Sigmoid colon (tissue), 7 donors: Measurements from ENCODE around the gene RAB37. TPM values are rescaled to one million over a fixed set of nuclear protein-coding genes. Genes with fewer than 3 reads are reported as not detected.

ENCODE experiments used
- DNase-seq: peaks from one replicate; pipeline ENCODE4 v3.0.0-alpha.2; 2019
- H3K27ac ChIP-seq, 4 donors: fragments of 200-600 bp; sonication (generic); one replicate each; pipeline ENCODE4 v1.5.1; 2016 to 2019; ENCODE audit warnings: mild to moderate bottlenecking in 1 of 4
- H3K27me3 ChIP-seq, 3 donors: fragments of 200-600 bp; sonication (generic); one replicate each; pipeline ENCODE4 v1.5.1; 2019; ENCODE audit warnings: mild to moderate bottlenecking in 1 of 3
- H3K36me3 ChIP-seq, 4 donors: fragments of 200-600 bp; sonication (generic); one replicate each; pipeline ENCODE4 v1.5.1; 2016 to 2019
- H3K4me1 ChIP-seq, 4 donors: fragments of 200-600 bp; sonication (generic); one replicate each; pipeline ENCODE4 v1.5.1; 2017 to 2019
- H3K4me3 ChIP-seq, 4 donors: fragments of 200-600 bp; sonication (generic); one replicate each; pipeline ENCODE4 v1.5.1; 2017 to 2019; ENCODE audit warnings: mild to moderate bottlenecking in 2 of 4, moderate library complexity in 1 of 4
- H3K9me3 ChIP-seq, 4 donors: fragments of 200-600 bp in 3 of 4; sonication (generic) in 3 of 4; one replicate each; pipeline versions ENCODE4 v1.5.1 to v1.6.1; 2013 to 2019
- EP300 ChIP-seq, 4 donors: sonication (generic); formaldehyde crosslinking; IDR thresholded peaks; one replicate each; pipeline ENCODE4 v1.6.1; 2017; ENCODE audit warnings: antibody characterized with exemption in 4 of 4
- POLR2A ChIP-seq, 2 donors: fragments of 450-650 bp; IDR thresholded peaks; one replicate each; pipeline ENCODE4 v1.6.1; 2016; ENCODE audit warnings: antibody characterized with exemption in 2 of 2, mild to moderate bottlenecking in 2 of 2, moderate library complexity in 2 of 2
- POLR2AphosphoS5 ChIP-seq, 4 donors: sonication (generic); formaldehyde crosslinking; IDR thresholded peaks; one replicate each; pipeline ENCODE4 v1.6.1; 2017; ENCODE audit warnings: antibody characterized with exemption in 4 of 4
- WGBS, 2 donors: extraction: QIAGEN DNeasy Blood & Tissue Kit; methylation state at CpG; one replicate each; pipeline ENCODE4 v1.1.7; 2013; 5-methylcytosine and 5-hydroxymethylcytosine counted together
- intact Hi-C: fragments of 100-400 bp; cut with DNase I; formaldehyde crosslinking; loops from one replicate; pipeline ENCODE4 v1.15.1; 2023
- polyA plus RNA-seq, 3 donors: library from polyadenylated mRNA; stranded (reverse); fragments of 200-250 nt; gene quantifications; one replicate each; pipeline ENCODE4 v1.2.3, GENCODE V29; 2013
- total RNA-seq, 4 donors: library from RNA; depleted of rRNA; stranded (reverse); fragments of >200 nt; gene quantifications; one replicate each; pipeline ENCODE4 v1.1.0, GENCODE V29; 2016
- TF ChIP-seq, protein P1 (sequence below), 4 experiments: fragments of 450-650 bp in 3 of 4; fragments of 200-600 bp in 1 of 4; IDR thresholded peaks; one replicate each; pipeline ENCODE4 v1.5.1; 2016 to 2019; ENCODE audit warnings: antibody characterized with exemption in 4 of 4, mild to moderate bottlenecking in 3 of 4, moderate library complexity in 2 of 4
- donor health status: healthy with polysubstance abuse.
- donor health status: Bipolar disorder and iron deficiency.
- donor health status: healthy.

RAB37 gene
- total and polyA plus RNA-seq, 7 donors, result 0.54 to 28.8 (median 4.1) TPM

GRCh38 chr17:74759941-74760340 is 22.9 kb downstream of the RAB37 start:
- intact Hi-C loops, result no loop called here
- DNase-seq, result no peak
- H3K4me3 ChIP-seq, result no peak overlapping the region
- H3K36me3 ChIP-seq, result no peaks in the 10 kb centered on the region
- whole genome bisulfite sequencing, 2 donors, result 63 to 64% methylated on average over 10 of the region's 10 CpGs
- peak overlapping the region in 1 of 4 donors; percentile 23 for H3K27ac ChIP-seq
- no peaks in the 10 kb centered on the region for H3K27me3 ChIP-seq
- peaks cover 0 to 23% (median 19%) of the 10 kb centered on the region in 4 donors for H3K4me1 ChIP-seq
- H3K9me3 ChIP-seq, result no peaks in the 10 kb centered on the region
- no peak for TF ChIP-seq EP300 (IDR thresholded peaks at IDR 0.05)

GRCh38 chr17:74760404-74761105 is 23.5 kb downstream of the RAB37 start:
- TF ChIP-seq POLR2AphosphoS5 (IDR thresholded peaks at IDR 0.05) (no peak), POLR2A (IDR thresholded peaks at IDR 0.05) (no peak), EP300 (IDR thresholded peaks at IDR 0.05) (no peak)
- TF ChIP-seq, protein P1, sequence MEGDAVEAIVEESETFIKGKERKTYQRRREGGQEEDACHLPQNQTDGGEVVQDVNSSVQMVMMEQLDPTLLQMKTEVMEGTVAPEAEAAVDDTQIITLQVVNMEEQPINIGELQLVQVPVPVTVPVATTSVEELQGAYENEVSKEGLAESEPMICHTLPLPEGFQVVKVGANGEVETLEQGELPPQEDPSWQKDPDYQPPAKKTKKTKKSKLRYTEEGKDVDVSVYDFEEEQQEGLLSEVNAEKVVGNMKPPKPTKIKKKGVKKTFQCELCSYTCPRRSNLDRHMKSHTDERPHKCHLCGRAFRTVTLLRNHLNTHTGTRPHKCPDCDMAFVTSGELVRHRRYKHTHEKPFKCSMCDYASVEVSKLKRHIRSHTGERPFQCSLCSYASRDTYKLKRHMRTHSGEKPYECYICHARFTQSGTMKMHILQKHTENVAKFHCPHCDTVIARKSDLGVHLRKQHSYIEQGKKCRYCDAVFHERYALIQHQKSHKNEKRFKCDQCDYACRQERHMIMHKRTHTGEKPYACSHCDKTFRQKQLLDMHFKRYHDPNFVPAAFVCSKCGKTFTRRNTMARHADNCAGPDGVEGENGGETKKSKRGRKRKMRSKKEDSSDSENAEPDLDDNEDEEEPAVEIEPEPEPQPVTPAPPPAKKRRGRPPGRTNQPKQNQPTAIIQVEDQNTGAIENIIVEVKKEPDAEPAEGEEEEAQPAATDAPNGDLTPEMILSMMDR (IDR thresholded peaks at IDR 0.05), result no peak
- H3K9me3 ChIP-seq, result no peaks in the 10 kb centered on the region
- H3K4me3 ChIP-seq, result no peak overlapping the region
- intact Hi-C loops, result no loop called here
- H3K4me1 ChIP-seq, result peaks cover 0 to 23% (median 19%) of the 10 kb centered on the region in 4 donors
- H3K36me3 ChIP-seq, result no peaks in the 10 kb centered on the region
- H3K27ac ChIP-seq, result peak overlapping the region in 1 of 4 donors; percentile 23
- DNase-seq, result no peak
- WGBS, 2 donors, result 75 to 84% methylated on average over 7 of the region's 7 CpGs
- H3K27me3 ChIP-seq, result no peaks in the 10 kb centered on the region

DNA sequence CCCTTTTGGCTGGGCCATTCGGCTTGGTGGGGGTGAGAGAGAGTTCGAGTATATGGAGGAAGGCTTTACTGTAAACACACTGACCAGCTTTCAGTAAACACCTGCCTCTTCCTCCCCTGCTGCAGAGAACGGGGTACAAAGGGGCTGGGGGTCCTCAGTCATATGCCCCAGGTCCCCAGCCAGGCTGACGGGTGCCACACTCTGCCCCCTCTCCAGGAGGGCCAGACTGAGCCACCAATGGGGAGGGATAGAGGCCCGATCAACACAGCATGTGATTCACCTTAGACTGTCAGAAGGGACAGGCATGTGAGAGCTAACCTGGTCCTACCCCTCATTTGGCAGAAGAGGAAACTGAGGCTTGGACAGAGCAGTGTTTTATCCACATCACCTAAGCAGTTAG is 24.4 kb downstream of the RAB37 start:
- WGBS, 2 donors, result 85 to 88% methylated on average over 5 of the region's 5 CpGs
- H3K36me3 ChIP-seq, result no peaks in the 10 kb centered on the region
- H3K27me3 ChIP-seq, result no peaks in the 10 kb centered on the region
- no peak for TF ChIP-seq POLR2A (IDR thresholded peaks at IDR 0.05)
- TF ChIP-seq POLR2AphosphoS5 (IDR thresholded peaks at IDR 0.05), result no peak
- TF ChIP-seq EP300 (IDR thresholded peaks at IDR 0.05), result no peak
- TF ChIP-seq, protein P1 (IDR thresholded peaks at IDR 0.05), result no peak
- peaks cover 0 to 23% (median 19%) of the 10 kb centered on the region in 4 donors for H3K4me1 ChIP-seq
- no peak for DNase-seq
- H3K27ac ChIP-seq, result peak overlapping the region in 1 of 4 donors; percentile 23
- H3K4me3 ChIP-seq, result no peak overlapping the region
- intact Hi-C loops, result no loop called here
- H3K9me3 ChIP-seq, result no peaks in the 10 kb centered on the region

GRCh38 chr17:74761931-74762330 is 24.9 kb downstream of the RAB37 start:
- TF ChIP-seq, protein P1 (IDR thresholded peaks at IDR 0.05), result no peak
- TF ChIP-seq POLR2AphosphoS5 (IDR thresholded peaks at IDR 0.05) (no peak), POLR2A (IDR thresholded peaks at IDR 0.05) (no peak), EP300 (IDR thresholded peaks at IDR 0.05) (no peak)
- peaks cover 0 to 23% (median 19%) of the 10 kb centered on the region in 4 donors for H3K4me1 ChIP-seq
- no peak overlapping the region for H3K27ac ChIP-seq
- no peaks in the 10 kb centered on the region for H3K9me3 ChIP-seq
- no peak overlapping the region for H3K4me3 ChIP-seq
- no peaks in the 10 kb centered on the region for H3K36me3 ChIP-seq
- DNase-seq, result no peak
- 97% methylated on average over 11 of the region's 11 CpGs for WGBS, 2 donors
- H3K27me3 ChIP-seq, result no peaks in the 10 kb centered on the region
- intact Hi-C loops, result no loop called here

- Histone ChIP-seq H3K9me3 (no peaks in the 10 kb centered on the region), H3K4me3 (no peak overlapping the region), H3K27ac (no peak overlapping the region), H3K4me1 (peaks cover 0 to 18% (median 17%) of the 10 kb centered on the region in 4 donors), H3K27me3 (no peaks in the 10 kb centered on the region), H3K36me3 (no peaks in the 10 kb centered on the region)
- intact Hi-C loops, result no loop called here
- no peak for DNase-seq
- 40 to 70% methylated on average over 16 of the region's 16 CpGs for WGBS, 2 donors
- TF ChIP-seq POLR2A (IDR thresholded peaks at IDR 0.05) (no peak), POLR2AphosphoS5 (IDR thresholded peaks at IDR 0.05) (no peak)
- TF ChIP-seq, protein P1 (IDR thresholded peaks at IDR 0.05), result no peak
Observed at GRCh38 chr17:74763565-74764387, 26.7 kb downstream of the RAB37 start.
